B cell (primary cell): ENCODE data around the gene MROH2A.

ENCODE experiments used
- EZH2 ChIP-seq: IDR thresholded peaks from 2 replicates; pipeline ENCODE4 v1.6.1; 2012; ENCODE audit warnings: borderline replicate concordance, low read depth, mild to moderate bottlenecking, moderate library complexity, low read length; ENCODE audit not compliant: insufficient read depth, poor library complexity, severe bottlenecking
- TF ChIP-seq, protein P1 (sequence below): fragments of 200-600 bp; IDR thresholded peaks from one replicate; pipeline ENCODE4 v1.8.0; 2022; ENCODE audit warnings: antibody characterized with exemption, mild to moderate bottlenecking

DNA sequence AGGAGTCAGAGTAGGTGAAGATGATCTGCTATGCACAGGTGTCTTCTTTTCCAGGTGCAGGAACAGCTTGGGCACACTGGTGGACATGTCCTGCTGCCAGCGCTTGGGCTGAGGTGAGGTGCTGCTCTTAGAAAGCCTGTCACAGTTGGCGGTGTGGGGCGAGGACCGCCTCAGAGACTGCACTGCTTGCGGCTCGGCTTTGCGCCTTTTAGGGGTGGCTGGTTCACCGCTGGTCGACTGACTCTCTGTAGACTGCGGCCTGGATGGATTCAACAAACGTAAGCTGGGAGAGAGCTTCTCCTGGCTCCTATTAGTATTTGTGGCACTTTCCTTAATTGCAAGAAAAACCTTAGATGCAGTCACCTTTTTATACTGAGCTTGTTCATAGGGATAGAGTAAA lies 88.3 kb downstream of the MROH2A start:
- TF ChIP-seq, protein P1, sequence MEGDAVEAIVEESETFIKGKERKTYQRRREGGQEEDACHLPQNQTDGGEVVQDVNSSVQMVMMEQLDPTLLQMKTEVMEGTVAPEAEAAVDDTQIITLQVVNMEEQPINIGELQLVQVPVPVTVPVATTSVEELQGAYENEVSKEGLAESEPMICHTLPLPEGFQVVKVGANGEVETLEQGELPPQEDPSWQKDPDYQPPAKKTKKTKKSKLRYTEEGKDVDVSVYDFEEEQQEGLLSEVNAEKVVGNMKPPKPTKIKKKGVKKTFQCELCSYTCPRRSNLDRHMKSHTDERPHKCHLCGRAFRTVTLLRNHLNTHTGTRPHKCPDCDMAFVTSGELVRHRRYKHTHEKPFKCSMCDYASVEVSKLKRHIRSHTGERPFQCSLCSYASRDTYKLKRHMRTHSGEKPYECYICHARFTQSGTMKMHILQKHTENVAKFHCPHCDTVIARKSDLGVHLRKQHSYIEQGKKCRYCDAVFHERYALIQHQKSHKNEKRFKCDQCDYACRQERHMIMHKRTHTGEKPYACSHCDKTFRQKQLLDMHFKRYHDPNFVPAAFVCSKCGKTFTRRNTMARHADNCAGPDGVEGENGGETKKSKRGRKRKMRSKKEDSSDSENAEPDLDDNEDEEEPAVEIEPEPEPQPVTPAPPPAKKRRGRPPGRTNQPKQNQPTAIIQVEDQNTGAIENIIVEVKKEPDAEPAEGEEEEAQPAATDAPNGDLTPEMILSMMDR: no peak
- TF ChIP-seq EZH2: no peak
